HG02642 (cell line): ENCODE measurements around the gene ADAMTS7.
"Not testable (repeated sequence)": the region's sequence is repeated elsewhere in the genome, so short reads cannot be mapped to it uniquely, and the experiment has no call there.

Experiments
- ATAC-seq: cut with Tn5 transposase; IDR thresholded peaks from one replicate; pipeline ENCODE4 v1.9.1; 2021; ENCODE audit warnings: mild to moderate bottlenecking; ENCODE audit not compliant: unreplicated experiment, poor library complexity

The ADAMTS7 gene

GRCh38 chr15:78811124-78811824 lies at the start of gene ADAMTS7:
Gene ADAMTS7, minus strand, starts transcription at chr15:78811464. Its CDS starts 244 bp downstream, at chr15:78811220.
- ATAC-seq, result peak; percentile 77

- peak; percentile 78 for ATAC-seq
These were observed 48.9 kb upstream of the ADAMTS7 start for GRCh38 chr15:78859971-78860719.

- no peak for ATAC-seq
These were observed 44.5 kb upstream of the ADAMTS7 start for GRCh38 chr15:78855746-78856145.

GRCh38 chr15:78854833-78855372 lies 43.6 kb upstream of the ADAMTS7 start:
- no peak for ATAC-seq

- no peak for ATAC-seq
These were observed 42.2 kb upstream of the ADAMTS7 start for GRCh38 chr15:78853500-78853899.

GRCh38 chr15:78850941-78851755 lies 39.9 kb upstream of the ADAMTS7 start:
- no peak for ATAC-seq

- ATAC-seq, result no peak
These were observed 39.1 kb upstream of the ADAMTS7 start for GRCh38 chr15:78850352-78850751.

- not testable (repeated sequence) for ATAC-seq
These were observed 36.2 kb upstream of the ADAMTS7 start for GRCh38 chr15:78847387-78847906.

GRCh38 chr15:78846906-78847305 lies 35.6 kb upstream of the ADAMTS7 start:
- ATAC-seq, result not testable (repeated sequence)

- ATAC-seq, result peak; percentile 62
These were observed 31.3 kb upstream of the ADAMTS7 start for GRCh38 chr15:78842519-78842918.

- peak; percentile 18 for ATAC-seq
These were observed 30.6 kb upstream of the ADAMTS7 start for GRCh38 chr15:78841891-78842290.

- no peak for ATAC-seq
These were observed 30.1 kb upstream of the ADAMTS7 start for GRCh38 chr15:78841376-78841706.

GRCh38 chr15:78840661-78841375 lies 29.6 kb upstream of the ADAMTS7 start:
- no peak for ATAC-seq

GRCh38 chr15:78839151-78839550 lies 27.9 kb upstream of the ADAMTS7 start:
- not testable (repeated sequence) for ATAC-seq

- no peak for ATAC-seq
These were observed 27.2 kb upstream of the ADAMTS7 start for GRCh38 chr15:78838489-78838888.

- no peak for ATAC-seq
These were observed 26.3 kb upstream of the ADAMTS7 start for GRCh38 chr15:78837543-78837942.

- ATAC-seq, result no peak
These were observed 25.9 kb upstream of the ADAMTS7 start for GRCh38 chr15:78837131-78837530.

- no peak for ATAC-seq
These were observed 25.1 kb upstream of the ADAMTS7 start for GRCh38 chr15:78836333-78836732.

- ATAC-seq, result no peak
These were observed 20.3 kb upstream of the ADAMTS7 start for GRCh38 chr15:78831229-78832207.
